ENCODE measurements around the gene TNPO2. TPM values are rescaled to one million over a fixed set of nuclear protein-coding genes. Genes with fewer than 3 reads are reported as not detected.
"Not testable (repeated sequence)": the region's sequence is repeated elsewhere in the genome, so short reads cannot be mapped to it uniquely, and the experiment has no call there.

The TNPO2 gene
- total and polyA plus RNA-seq, 4 donors = 29.5 to 63.0 (median 43.1) TPM

GRCh38 chr19:12698138-12698537 lies 25.6 kb downstream of the TNPO2 start:
- no peak for ATAC-seq (ENCODE audit: insufficient read depth, low FRiP score)
- no peak overlapping the region for H3K27ac ChIP-seq (ENCODE audit: low read depth in 1 of 2, low read length in 1 of 2)
- H3K36me3 ChIP-seq (ENCODE audit: control insufficient read depth in 4 of 4, insufficient read depth in 4 of 4, low read length in 4 of 4) = peaks cover 9 to 29% (median 15%) of the 10 kb centered on the region in 4 donors
- H3K9me3 ChIP-seq (ENCODE audit: control insufficient read depth in 4 of 4, insufficient read depth in 3 of 4, low read length in 3 of 4) = no peaks in the 10 kb centered on the region
- no peak overlapping the region for H3K9ac ChIP-seq (ENCODE audit: insufficient read depth in 1 of 2, low read length in 2 of 2)
- no peak overlapping the region for H3K4me3 ChIP-seq
- no peak for DNase-seq
- peaks cover 0 to 9% (median 3%) of the 10 kb centered on the region in 5 donors for H3K4me1 ChIP-seq (ENCODE audit: control insufficient read depth in 5 of 5, insufficient read depth in 5 of 5, low read length in 5 of 5)
- TF ChIP-seq CTCF (IDR thresholded peaks at IDR 0.05; ENCODE audit: control extremely low read depth, extremely low read depth) = no peak
- no peaks in the 10 kb centered on the region for H3K27me3 ChIP-seq (ENCODE audit: control insufficient read depth in 3 of 3, insufficient read depth in 3 of 3, low read length in 2 of 3)
- 60 to 72% methylated on average over 6 of the region's 6 CpGs for WGBS, 2 donors

- not testable (repeated sequence) for H3K27me3 ChIP-seq (ENCODE audit: control insufficient read depth in 3 of 3, insufficient read depth in 3 of 3, low read length in 2 of 3); ATAC-seq (ENCODE audit: insufficient read depth, low FRiP score); DNase-seq; H3K9me3 ChIP-seq (ENCODE audit: control insufficient read depth in 4 of 4, insufficient read depth in 3 of 4, low read length in 3 of 4); H3K27ac ChIP-seq (ENCODE audit: low read depth in 1 of 2, low read length in 1 of 2); H3K4me1 ChIP-seq (ENCODE audit: control insufficient read depth in 5 of 5, insufficient read depth in 5 of 5, low read length in 5 of 5); H3K4me3 ChIP-seq; H3K9ac ChIP-seq (ENCODE audit: insufficient read depth in 1 of 2, low read length in 2 of 2)
- H3K36me3 ChIP-seq (ENCODE audit: control insufficient read depth in 4 of 4, insufficient read depth in 4 of 4, low read length in 4 of 4) = peaks cover 4 to 25% (median 11%) of the 10 kb centered on the region in 4 donors
- WGBS, 2 donors = 96 to 98% methylated on average over 22 of the region's 22 CpGs
These were observed 26.3 kb downstream of the TNPO2 start for GRCh38 chr19:12697425-12697824.

GRCh38 chr19:12696366-12697335 lies 27.1 kb downstream of the TNPO2 start, which contains the start of gene FBXW9:
Gene FBXW9, minus strand, starts transcription at chr19:12696631. Its CDS starts 50 bp downstream, at chr19:12696581.
- Histone ChIP-seq H3K4me1 (ENCODE audit: control insufficient read depth in 5 of 5, insufficient read depth in 5 of 5, low read length in 5 of 5) (peaks cover 0 to 9% (median 3%) of the 10 kb centered on the region in 5 donors), H3K36me3 (ENCODE audit: control insufficient read depth in 4 of 4, insufficient read depth in 4 of 4, low read length in 4 of 4) (peaks cover 4 to 21% (median 7%) of the 10 kb centered on the region in 4 donors), H3K9ac (ENCODE audit: insufficient read depth in 1 of 2, low read length in 2 of 2) (peak within 1 kb of the TSS; percentile 76 to 89), H3K4me3 (peak within 1 kb of the TSS; percentile 92), H3K27me3 (ENCODE audit: control insufficient read depth in 3 of 3, insufficient read depth in 3 of 3, low read length in 2 of 3) (no peaks in the 10 kb centered on the region), H3K9me3 (ENCODE audit: control insufficient read depth in 4 of 4, insufficient read depth in 3 of 4, low read length in 3 of 4) (no peaks in the 10 kb centered on the region), H3K27ac (ENCODE audit: low read depth in 1 of 2, low read length in 1 of 2) (peak within 1 kb of the TSS; percentile 80 to 89)
- DNase-seq = peak; percentile 97 to 98 (median 98)
- WGBS, 2 donors = 6 to 7% methylated on average over 54 to 59 of the region's 59 CpGs
- TF ChIP-seq CTCF (IDR thresholded peaks at IDR 0.05; ENCODE audit: control extremely low read depth, extremely low read depth) = no peak
- peak; percentile 88 for ATAC-seq (ENCODE audit: insufficient read depth, low FRiP score)

- Histone ChIP-seq H3K9me3 (ENCODE audit: control insufficient read depth in 4 of 4, insufficient read depth in 3 of 4, low read length in 3 of 4) (no peaks in the 10 kb centered on the region), H3K4me1 (ENCODE audit: control insufficient read depth in 5 of 5, insufficient read depth in 5 of 5, low read length in 5 of 5) (peaks cover 0 to 9% (median 3%) of the 10 kb centered on the region in 5 donors), H3K4me3 (peak overlapping the region; percentile 92), H3K36me3 (ENCODE audit: control insufficient read depth in 4 of 4, insufficient read depth in 4 of 4, low read length in 4 of 4) (peaks cover 1 to 17% (median 5%) of the 10 kb centered on the region in 4 donors), H3K9ac (ENCODE audit: insufficient read depth in 1 of 2, low read length in 2 of 2) (no peak overlapping the region), H3K27me3 (ENCODE audit: control insufficient read depth in 3 of 3, insufficient read depth in 3 of 3, low read length in 2 of 3) (no peaks in the 10 kb centered on the region), H3K27ac (ENCODE audit: low read depth in 1 of 2, low read length in 1 of 2) (peak overlapping the region in 1 of 2 donors; percentile 80)
- WGBS, 2 donors = 4% methylated on average over 36 of the region's 36 CpGs
- no peak for TF ChIP-seq CTCF (IDR thresholded peaks at IDR 0.05; ENCODE audit: control extremely low read depth, extremely low read depth)
- no peak for DNase-seq
- peak; percentile 3 for ATAC-seq (ENCODE audit: insufficient read depth, low FRiP score)
These were observed 27.8 kb downstream of the TNPO2 start for GRCh38 chr19:12695997-12696365.

Data from lung (tissue), 12 donors.